ENCODE results near the gene PTK7. TPM values are rescaled to one million over a fixed set of nuclear protein-coding genes. Genes with fewer than 3 reads are reported as not detected.

PTK7 gene
- total and polyA plus RNA-seq, 2 of the 8 experiments (the other 6 are each of a cell fraction or from before 2014, with no cell fraction given), result 110 to 138 TPM

DNA sequence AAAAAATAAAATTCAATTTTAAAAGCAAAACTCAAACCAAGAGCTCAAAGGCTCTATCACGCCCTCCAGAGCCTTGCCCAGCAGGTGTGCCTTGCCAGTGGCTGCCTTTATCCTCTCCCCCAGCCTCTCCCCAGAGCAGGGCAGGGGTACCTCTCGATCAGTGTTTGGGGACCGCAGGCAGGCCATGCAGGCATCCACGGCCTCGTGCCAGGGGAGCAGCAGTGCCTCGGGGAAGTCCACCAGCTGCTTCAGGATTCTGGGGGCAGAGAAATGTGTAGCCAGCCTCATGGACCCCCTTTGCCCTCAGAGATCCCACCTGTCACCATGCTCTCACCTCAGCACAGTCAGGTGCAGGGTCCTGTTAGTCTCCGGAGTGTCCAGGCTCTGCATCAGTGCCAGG lies 28.1 kb upstream of the PTK7 start:
- no peak overlapping the region for H3K27ac ChIP-seq (ENCODE audit: low read depth, low read length)
- no peak overlapping the region for H3K18ac ChIP-seq (ENCODE audit: extremely low read depth, low read length)
- H3K14ac ChIP-seq (ENCODE audit: insufficient read length), result no peak overlapping the region
- H3K79me2 ChIP-seq (ENCODE audit: control insufficient read depth in 1 of 2, insufficient read depth in 2 of 2, low read length in 2 of 2), result no peaks in the 10 kb centered on the region
- H2AFZ ChIP-seq (ENCODE audit: low read length), result no peak overlapping the region
- ChIA-PET POLR2A (ENCODE audit: partially characterized antibody) (interaction anchor here (0.5 to 29.7 kb wide), 7 partner anchors 8 to 123 kb away, joined by 3 to 584 read pairs (median 5); partner anchors contain the start of genes KLC4, KLHDC3, MEA1 and MRPL2), CTCF (ENCODE audit: partially characterized antibody) (interaction anchor here (1.0 to 2.1 kb wide), 4 partner anchors 13 to 147 kb away, joined by 3 to 5 read pairs (median 4); no protein-coding TSS in a partner anchor)
- H3K4me1 ChIP-seq (replicated peaks in 1 of 4; ENCODE audit: control insufficient read depth in 3 of 4, insufficient read depth in 4 of 4, low read length in 3 of 4), result peaks cover 0 to 8% (median 4%) of the 10 kb centered on the region in 4 experiments; a peak in 4 of 7 replicates
- H3K56ac ChIP-seq (replicated peaks; ENCODE audit: insufficient read length, low read depth, low read length), result no peak overlapping the region
- H2BK20ac ChIP-seq (ENCODE audit: low read length), result no peak overlapping the region
- no peak overlapping the region for H2BK120ac ChIP-seq (replicated peaks; ENCODE audit: low read depth, low read length)
- H2BK12ac ChIP-seq (ENCODE audit: low read depth, low read length), result no peak overlapping the region
- no peak for DNase-seq (ENCODE audit: low read depth in 1 of 2, low spot score in 2 of 2)
- no peak overlapping the region for H2BK5ac ChIP-seq (ENCODE audit: low read depth, low read length)
- H4K5ac ChIP-seq (ENCODE audit: insufficient read length, low read depth, low read length), result no peak overlapping the region
- H4K8ac ChIP-seq (ENCODE audit: extremely low read depth, insufficient read depth, low read length), result no peak overlapping the region
- H3K27me3 ChIP-seq (replicated peaks in 1 of 4; ENCODE audit: control insufficient read depth in 3 of 4, extremely low read depth in 1 of 4, insufficient read depth in 3 of 4, low read length in 3 of 4), result no peaks in the 10 kb centered on the region
- H3K4me2 ChIP-seq (ENCODE audit: insufficient read depth in 1 of 2, low read depth in 2 of 2, low read length in 2 of 2), result no peak overlapping the region
- H2BK15ac ChIP-seq (ENCODE audit: low read length), result no peak overlapping the region
- no peak overlapping the region for H2AK5ac ChIP-seq (ENCODE audit: low read depth, low read length)
- FAIRE-seq, result no peak
- H3K79me1 ChIP-seq (ENCODE audit: low read depth, low read length), result peaks cover 3% of the 10 kb centered on the region; the same call in 1 of the 2 replicates
- H3K9me3 ChIP-seq (ENCODE audit: insufficient read depth in 2 of 2, low read depth in 1 of 2, low read length in 1 of 2), result no peaks in the 10 kb centered on the region
- H3K23ac ChIP-seq (ENCODE audit: insufficient read length), result no peak overlapping the region
- H3K4ac ChIP-seq (replicated peaks; ENCODE audit: insufficient read length, low read depth, low read length), result no peak overlapping the region
- 94% methylated on average over 7 of the region's 7 CpGs; no CpG with 5 or more reads in 1 of the 2 experiments for WGBS, 2 experiments (ENCODE audit: extremely low coverage in 1 of 2, insufficient coverage in 1 of 2, insufficient read length in 1 of 2, insufficient replicate concordance in 2 of 2, low coverage in 1 of 2, low lambda C conversion rate in 2 of 2, missing lambda C conversion rate in 1 of 2)
- H3K4me3 ChIP-seq (ENCODE audit: extremely low read depth in 1 of 4, insufficient read depth in 2 of 4, low read depth in 3 of 4, low read length in 4 of 4), result no peak overlapping the region
- H4K91ac ChIP-seq (replicated peaks; ENCODE audit: insufficient read length, low read length), result no peak overlapping the region
- H3K9ac ChIP-seq (replicated peaks in 1 of 4; ENCODE audit: extremely low read depth in 1 of 4, low read depth in 3 of 4, low read length in 3 of 4), result no peak overlapping the region
- H3K23me2 ChIP-seq (ENCODE audit: low read depth, low read length), result peaks cover 1% of the 10 kb centered on the region
- TF ChIP-seq, protein P1, sequence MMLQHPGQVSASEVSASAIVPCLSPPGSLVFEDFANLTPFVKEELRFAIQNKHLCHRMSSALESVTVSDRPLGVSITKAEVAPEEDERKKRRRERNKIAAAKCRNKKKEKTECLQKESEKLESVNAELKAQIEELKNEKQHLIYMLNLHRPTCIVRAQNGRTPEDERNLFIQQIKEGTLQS (IDR thresholded peaks at IDR 0.05; ENCODE audit: insufficient read depth, low read depth, low read length), result no peak
- TF ChIP-seq SUZ12 (IDR thresholded peaks at IDR 0.05; ENCODE audit: low read length) (no peak), SIX5 (IDR thresholded peaks at IDR 0.05; ENCODE audit: low read depth, low read length) (no peak), EZH2 (IDR thresholded peaks at IDR 0.05; ENCODE audit: low read depth, low read length, severe bottlenecking) (no peak), SP1 (IDR thresholded peaks at IDR 0.05; ENCODE audit: low read depth, low read length) (no peak), ASH2L (IDR thresholded peaks at IDR 0.05; ENCODE audit: low read length) (no peak)
- TF ChIP-seq, protein P2, sequence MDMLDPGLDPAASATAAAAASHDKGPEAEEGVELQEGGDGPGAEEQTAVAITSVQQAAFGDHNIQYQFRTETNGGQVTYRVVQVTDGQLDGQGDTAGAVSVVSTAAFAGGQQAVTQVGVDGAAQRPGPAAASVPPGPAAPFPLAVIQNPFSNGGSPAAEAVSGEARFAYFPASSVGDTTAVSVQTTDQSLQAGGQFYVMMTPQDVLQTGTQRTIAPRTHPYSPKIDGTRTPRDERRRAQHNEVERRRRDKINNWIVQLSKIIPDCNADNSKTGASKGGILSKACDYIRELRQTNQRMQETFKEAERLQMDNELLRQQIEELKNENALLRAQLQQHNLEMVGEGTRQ (IDR thresholded peaks at IDR 0.05; ENCODE audit: low read length), result no peak
- peaks cover 4% of the 10 kb centered on the region in 2 experiments for H4K20me1 ChIP-seq (replicated peaks in 1 of 2; ENCODE audit: control insufficient read depth in 1 of 2, insufficient read depth in 2 of 2, low read length in 2 of 2)
- peaks cover 2 to 31% (median 9%) of the 10 kb centered on the region in 4 experiments; a peak in 5 of 8 replicates for H3K36me3 ChIP-seq (ENCODE audit: control insufficient read depth in 2 of 4, insufficient read depth in 4 of 4, low read length in 3 of 4)
